A673 (cell line): ENCODE measurements around the gene TLE3. TPM values are rescaled to one million over a fixed set of nuclear protein-coding genes. Genes with fewer than 3 reads are reported as not detected.

Experiments used
- BruUV-seq: library from RNA; stranded (reverse); fragments of 400-500 nt; replicated peaks from 2 replicates; lab custom pipeline; 2021; lab: Mats Ljungman, UMichigan
- CTCF ChIA-PET: fragments of 300-600 bp; sonication (Branson Sonifier 250); formaldehyde crosslinking; loops from one replicate; lab custom pipeline; 2022; ENCODE audit warnings: antibody characterized with exemption; lab: Charles Lee
- POLR2A ChIA-PET: fragments of 300-600 bp; sonication (Branson Sonifier 250); formaldehyde crosslinking; loops from one replicate; lab custom pipeline; 2022; ENCODE audit warnings: antibody characterized with exemption; ENCODE audit not compliant: low non-redundant PET; lab: Charles Lee
- DNase-seq: peaks from one replicate; pipeline ENCODE4 v3.0.0-alpha.2; 2015; ENCODE audit warnings: low spot score
- H3K27ac ChIP-seq: fragments of 200-600 bp; sonication (generic); 2 replicates; pipeline ENCODE4 v1.5.1; 2016; ENCODE audit warnings: mixed run types, low read depth, mild to moderate bottlenecking, mixed read lengths, antibody characterized with exemption, low read length; ENCODE audit not compliant: poor library complexity, severe bottlenecking
- H3K27me3 ChIP-seq: fragments of 200-600 bp; sonication (generic); replicated peaks from 2 replicates; pipeline ENCODE4 v1.6.1; 2017; ENCODE audit warnings: mixed run types, low read depth, mild to moderate bottlenecking, mixed read lengths, antibody characterized with exemption, low read length; ENCODE audit not compliant: insufficient read depth, poor library complexity
- H3K36me3 ChIP-seq: fragments of 200-600 bp; sonication (generic); 2 replicates; pipeline ENCODE4 v1.6.1; 2016; ENCODE audit warnings: mixed run types, mild to moderate bottlenecking, mixed read lengths, antibody characterized with exemption, low read length; ENCODE audit not compliant: insufficient read depth, poor library complexity, severe bottlenecking
- H3K4me1 ChIP-seq: fragments of 200-600 bp; sonication (generic); 2 replicates; pipeline ENCODE4 v1.6.1; 2017; ENCODE audit warnings: mixed run types, mild to moderate bottlenecking, mixed read lengths, antibody characterized with exemption, low read length; ENCODE audit not compliant: insufficient read depth, poor library complexity, severe bottlenecking
- H3K4me3 ChIP-seq: fragments of 200-600 bp; sonication (generic); 2 replicates; pipeline ENCODE4 v1.5.1; 2016; ENCODE audit warnings: low read depth, mixed run types, mild to moderate bottlenecking, mixed read lengths, low read length; ENCODE audit not compliant: poor library complexity, severe bottlenecking
- H3K9me3 ChIP-seq: fragments of 200-600 bp; sonication (generic); 2 replicates; pipeline ENCODE4 v1.6.1; 2016; ENCODE audit warnings: mixed run types, low read depth, mild to moderate bottlenecking, mixed read lengths, antibody characterized with exemption, low read length; ENCODE audit not compliant: poor library complexity, severe bottlenecking
- CTCF ChIP-seq: fragments of 300-800, 200-600 bp; sonication (generic); conservative IDR thresholded peaks from 2 replicates; pipeline ENCODE4 v1.5.1; 2017; ENCODE audit warnings: low read depth, mild to moderate bottlenecking, antibody characterized with exemption, low read length, moderate library complexity, mixed read lengths
- EZH2 ChIP-seq: fragments of 200-600 bp; sonication (generic); IDR thresholded peaks from 2 replicates; pipeline ENCODE4 v1.6.1; 2017; ENCODE audit warnings: borderline replicate concordance, low read depth, mild to moderate bottlenecking, mixed read lengths, antibody characterized with exemption, low read length; ENCODE audit not compliant: poor library complexity, severe bottlenecking
- intact Hi-C: fragments of 100-400 bp; cut with micrococcal nuclease; formaldehyde crosslinking; loops from one replicate; pipeline ENCODE4 v1.10.0; 2022; ENCODE audit not compliant: unreplicated experiment
- microRNA-seq: library from miRNA; unstranded; fragments of <30 nt; microRNA quantifications from one replicate; pipeline ENCODE4 v1.2.0, GENCODE V29; 2021
- total RNA-seq: library from RNA; stranded (reverse); gene quantifications from 2 replicates; pipeline ENCODE4 v1.2.3, GENCODE V29; 2021

TLE3 gene
- total RNA-seq, 1 experiment from 2014 or later: 90.4 TPM

- no peak overlapping the region for H3K27ac ChIP-seq
- TF ChIP-seq CTCF (no peak), EZH2 (no peak)
These were observed 99.9 kb downstream of the TLE3 start for GRCh38 chr15:69997813-69998212.

More at GRCh38 chr15:69997813-69998212, 99.9 kb downstream of the TLE3 start:
- Histone ChIP-seq H3K27me3 (no peaks in the 10 kb centered on the region), H3K9me3 (no peaks in the 10 kb centered on the region), H3K4me1 (no peaks in the 10 kb centered on the region), H3K36me3 (no peaks in the 10 kb centered on the region), H3K4me3 (no peak overlapping the region)
- intact Hi-C loops: no loop called here
- ChIA-PET POLR2A (no interaction called here), CTCF (no interaction called here)
- no TSS peak for BruUV-seq
- peak; percentile 39 for DNase-seq

Small RNA genes within 50 kb of the gene (microRNA-seq; reads per million reads assigned to microRNA genes)
- 1,435 reads per million, percentile 84 among the genes with 10 or more reads in this experiment for gene MIR629
